Measurements from ENCODE around the gene GLTP.
"Not testable (repeated sequence)": the region's sequence is repeated elsewhere in the genome, so short reads cannot be mapped to it uniquely, and the experiment has no call there.

The GLTP gene

GRCh38 chr12:109902891-109903418 lies 22.6 kb upstream of the GLTP start:
- no peak for DNase-seq (ENCODE audit: low read depth in 1 of 2, low spot score in 1 of 2)

- no peak for DNase-seq (ENCODE audit: low read depth in 1 of 2, low spot score in 1 of 2)
Observed at GRCh38 chr12:109900752-109901580, 20.6 kb upstream of the GLTP start.

- DNase-seq (ENCODE audit: low read depth in 1 of 2, low spot score in 1 of 2) = peak; percentile 49 to 59
Observed at GRCh38 chr12:109899783-109900751, 19.7 kb upstream of the GLTP start, which contains the start of gene TCHP. Gene TCHP, plus strand, starts transcription at chr12:109900274. Its CDS starts 2,753 bp downstream, at chr12:109903027.

- DNase-seq (ENCODE audit: low read depth in 1 of 2, low spot score in 1 of 2) = not testable (repeated sequence)
Observed at GRCh38 chr12:109899345-109899744, 19.0 kb upstream of the GLTP start.

- DNase-seq (ENCODE audit: low read depth in 1 of 2, low spot score in 1 of 2) = no peak
Observed at GRCh38 chr12:109897029-109897428, 16.7 kb upstream of the GLTP start.

- no peak for DNase-seq (ENCODE audit: low read depth in 1 of 2, low spot score in 1 of 2)
Observed at GRCh38 chr12:109896188-109896587, 15.8 kb upstream of the GLTP start.

- DNase-seq (ENCODE audit: low read depth in 1 of 2, low spot score in 1 of 2) = no peak
Observed at GRCh38 chr12:109894939-109895338, 14.6 kb upstream of the GLTP start.

GRCh38 chr12:109893261-109893995 lies 13.1 kb upstream of the GLTP start:
- no peak for DNase-seq (ENCODE audit: low read depth in 1 of 2, low spot score in 1 of 2)

- DNase-seq (ENCODE audit: low read depth in 1 of 2, low spot score in 1 of 2) = no peak
Observed at GRCh38 chr12:109892748-109893147, 12.4 kb upstream of the GLTP start.

GRCh38 chr12:109892165-109892715 lies 11.9 kb upstream of the GLTP start:
- DNase-seq (ENCODE audit: low read depth in 1 of 2, low spot score in 1 of 2) = no peak

GRCh38 chr12:109891731-109892130 lies 11.4 kb upstream of the GLTP start:
- not testable (repeated sequence) for DNase-seq (ENCODE audit: low read depth in 1 of 2, low spot score in 1 of 2)

- no peak for DNase-seq (ENCODE audit: low read depth in 1 of 2, low spot score in 1 of 2)
Observed at GRCh38 chr12:109890620-109891170, 10.4 kb upstream of the GLTP start.

- no peak for DNase-seq (ENCODE audit: low read depth in 1 of 2, low spot score in 1 of 2)
Observed at GRCh38 chr12:109888179-109889020, 8.1 kb upstream of the GLTP start.

GRCh38 chr12:109885616-109886015 lies 5.3 kb upstream of the GLTP start:
- no peak for DNase-seq (ENCODE audit: low read depth in 1 of 2, low spot score in 1 of 2)

- no peak for DNase-seq (ENCODE audit: low read depth in 1 of 2, low spot score in 1 of 2)
Observed at GRCh38 chr12:109883461-109883860, 3.1 kb upstream of the GLTP start.

GRCh38 chr12:109881752-109882151 lies 1.4 kb upstream of the GLTP start:
- DNase-seq (ENCODE audit: low read depth in 1 of 2, low spot score in 1 of 2) = no peak

- DNase-seq (ENCODE audit: low read depth in 1 of 2, low spot score in 1 of 2) = no peak
Observed at GRCh38 chr12:109880938-109881337, 597 bp upstream of the GLTP start.

- no peak for DNase-seq (ENCODE audit: low read depth in 1 of 2, low spot score in 1 of 2)
Observed at GRCh38 chr12:109879351-109880042, 844 bp downstream of the GLTP start.

GRCh38 chr12:109878749-109879148 lies 1.6 kb downstream of the GLTP start:
- DNase-seq (ENCODE audit: low read depth in 1 of 2, low spot score in 1 of 2) = no peak

All from activated CD4-positive, alpha-beta T cell treated with anti-CD3 and anti-CD28 coated beads, Interleukin-2, amount 50 U/mL, for 24 hours (primary cell).